GM19328 (cell line): ENCODE results near the gene GLP2R.

ENCODE experiments used
- ATAC-seq: cut with Tn5 transposase; IDR thresholded peaks from one replicate; pipeline ENCODE4 v1.9.1; 2021; ENCODE audit warnings: mild to moderate bottlenecking, moderate library complexity; ENCODE audit not compliant: unreplicated experiment

The GLP2R gene

GRCh38 chr17:9811537-9811936 lies 14.2 kb upstream of the GLP2R start:
- ATAC-seq: no peak

- no peak for ATAC-seq
Measured at GRCh38 chr17:9813166-9813565, 12.6 kb upstream of the GLP2R start.

DNA sequence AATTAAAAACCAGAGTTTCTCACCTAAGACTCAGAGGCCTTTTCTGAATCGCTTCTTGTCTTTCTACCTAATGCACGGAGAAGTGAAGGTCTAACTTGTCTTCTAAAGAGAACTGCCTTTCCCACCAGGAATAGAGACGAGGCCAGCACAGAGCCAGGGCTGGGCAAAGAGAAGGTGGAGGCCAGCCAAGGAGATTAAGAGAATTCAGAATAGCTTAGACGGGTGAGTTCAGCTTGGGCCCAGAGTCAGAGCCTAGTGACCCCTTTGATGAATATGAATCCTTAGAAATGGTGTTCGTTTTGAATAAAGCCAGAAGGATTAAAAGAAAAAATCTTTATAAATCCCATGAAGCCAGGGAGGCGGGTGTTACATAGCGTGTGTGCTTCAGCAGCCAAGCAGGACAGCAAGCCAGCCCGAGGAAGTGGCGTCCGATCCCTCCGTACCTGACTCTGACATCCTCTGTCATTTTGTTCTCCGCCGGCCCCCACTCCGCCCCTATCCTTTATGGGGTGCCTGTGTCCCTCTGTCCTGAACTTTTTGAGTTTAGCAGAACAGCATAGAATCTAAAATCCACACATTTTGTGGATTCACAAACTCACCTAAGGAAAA lies 11.3 kb upstream of the GLP2R start:
- no peak for ATAC-seq

DNA sequence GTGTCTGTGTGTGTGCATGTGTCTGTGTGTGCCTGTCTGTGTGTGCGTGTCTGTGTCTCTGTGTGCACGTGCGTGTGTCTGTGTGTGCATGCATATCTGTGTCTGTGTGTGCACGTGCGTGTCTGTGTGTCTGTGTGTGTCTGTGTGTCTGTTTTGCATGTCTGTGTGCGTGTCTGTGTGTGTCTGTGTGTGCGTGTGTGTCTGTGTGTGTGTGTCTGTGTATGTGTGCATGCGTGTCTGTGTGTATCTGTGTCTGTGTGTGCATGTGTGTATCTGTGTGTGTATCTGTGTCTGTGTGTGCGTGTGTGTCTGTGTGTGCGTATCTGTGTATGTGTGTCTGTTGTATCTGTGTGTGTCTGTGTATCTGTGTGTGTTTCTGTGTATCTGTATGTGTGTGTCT lies 9.3 kb upstream of the GLP2R start:
- ATAC-seq: no peak

- no peak for ATAC-seq
Measured at GRCh38 chr17:9817086-9817485, 8.6 kb upstream of the GLP2R start.

DNA sequence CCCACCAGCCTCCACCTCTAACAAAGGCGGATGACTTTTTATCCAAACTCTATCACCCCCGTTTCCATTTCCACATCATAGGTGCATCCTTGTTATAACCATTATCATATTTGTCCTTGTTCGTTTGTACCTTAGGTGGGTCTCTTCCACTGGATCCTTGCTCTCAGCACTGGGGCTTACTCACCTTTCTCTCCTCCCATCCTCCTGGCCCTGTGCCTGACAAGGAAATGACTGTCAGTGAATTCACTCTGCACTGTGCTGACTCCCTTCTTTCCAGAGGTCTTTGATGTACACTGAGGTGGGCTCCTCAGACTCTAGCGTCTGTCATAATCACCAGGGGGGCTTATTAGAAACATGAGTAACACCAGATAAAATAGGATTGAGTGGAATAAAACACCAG lies 7.0 kb upstream of the GLP2R start:
- no peak for ATAC-seq

GRCh38 chr17:9820448-9820847 lies 5.3 kb upstream of the GLP2R start:
- no peak for ATAC-seq

- ATAC-seq: no peak
Measured at GRCh38 chr17:9821921-9822320, 3.8 kb upstream of the GLP2R start, which contains the start of gene GSG1L2. Gene GSG1L2 (minus strand): TSS chr17:9822079. CDS start chr17:9822071, 8 bp downstream.

GRCh38 chr17:9824094-9824493 lies 1.6 kb upstream of the GLP2R start:
- ATAC-seq: no peak

GRCh38 chr17:9824797-9825338 lies 856 bp upstream of the GLP2R start:
- ATAC-seq: no peak

GRCh38 chr17:9828296-9829295 lies 2.9 kb downstream of the GLP2R start:
- no peak for ATAC-seq

DNA sequence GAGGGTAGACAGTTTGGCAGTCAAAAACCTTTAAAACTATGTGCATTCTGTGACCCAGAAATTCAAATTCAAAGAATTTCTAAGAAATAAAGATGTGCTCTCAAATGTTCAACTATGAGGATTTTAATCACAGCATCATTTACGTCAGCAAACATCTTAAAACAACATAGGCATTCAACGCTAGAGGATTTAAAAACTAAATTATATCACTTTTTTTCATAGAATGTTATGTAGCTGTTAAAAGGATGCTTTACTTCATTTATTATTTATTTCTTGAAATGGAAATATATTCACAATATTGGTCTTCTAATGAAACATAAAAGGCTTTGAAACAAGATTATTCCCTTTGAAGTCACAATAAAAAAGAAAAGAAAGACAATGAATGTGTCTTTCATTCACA lies 3.6 kb downstream of the GLP2R start:
- ATAC-seq: no peak

- no peak for ATAC-seq
Measured at GRCh38 chr17:9830711-9831110, 5.0 kb downstream of the GLP2R start.

DNA sequence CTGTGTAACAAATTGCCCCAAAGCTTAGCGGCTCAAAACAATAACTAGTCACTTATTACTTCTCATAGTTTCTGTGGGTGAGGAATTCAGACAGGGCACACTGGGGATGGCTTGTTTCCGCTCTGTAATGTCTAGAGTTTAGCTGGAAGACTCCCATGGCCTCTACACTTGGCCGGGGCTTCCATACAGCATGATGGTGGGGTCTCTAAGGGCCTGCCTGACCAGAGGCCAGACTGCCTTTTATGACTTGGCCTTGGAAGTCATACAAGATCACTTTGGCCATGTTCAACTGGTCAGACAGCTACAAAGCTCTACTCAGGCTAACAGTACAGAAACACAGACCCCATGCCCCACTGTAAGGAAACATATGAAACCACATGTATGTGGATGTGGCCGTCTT lies 8.2 kb downstream of the GLP2R start:
- ATAC-seq: no peak

DNA sequence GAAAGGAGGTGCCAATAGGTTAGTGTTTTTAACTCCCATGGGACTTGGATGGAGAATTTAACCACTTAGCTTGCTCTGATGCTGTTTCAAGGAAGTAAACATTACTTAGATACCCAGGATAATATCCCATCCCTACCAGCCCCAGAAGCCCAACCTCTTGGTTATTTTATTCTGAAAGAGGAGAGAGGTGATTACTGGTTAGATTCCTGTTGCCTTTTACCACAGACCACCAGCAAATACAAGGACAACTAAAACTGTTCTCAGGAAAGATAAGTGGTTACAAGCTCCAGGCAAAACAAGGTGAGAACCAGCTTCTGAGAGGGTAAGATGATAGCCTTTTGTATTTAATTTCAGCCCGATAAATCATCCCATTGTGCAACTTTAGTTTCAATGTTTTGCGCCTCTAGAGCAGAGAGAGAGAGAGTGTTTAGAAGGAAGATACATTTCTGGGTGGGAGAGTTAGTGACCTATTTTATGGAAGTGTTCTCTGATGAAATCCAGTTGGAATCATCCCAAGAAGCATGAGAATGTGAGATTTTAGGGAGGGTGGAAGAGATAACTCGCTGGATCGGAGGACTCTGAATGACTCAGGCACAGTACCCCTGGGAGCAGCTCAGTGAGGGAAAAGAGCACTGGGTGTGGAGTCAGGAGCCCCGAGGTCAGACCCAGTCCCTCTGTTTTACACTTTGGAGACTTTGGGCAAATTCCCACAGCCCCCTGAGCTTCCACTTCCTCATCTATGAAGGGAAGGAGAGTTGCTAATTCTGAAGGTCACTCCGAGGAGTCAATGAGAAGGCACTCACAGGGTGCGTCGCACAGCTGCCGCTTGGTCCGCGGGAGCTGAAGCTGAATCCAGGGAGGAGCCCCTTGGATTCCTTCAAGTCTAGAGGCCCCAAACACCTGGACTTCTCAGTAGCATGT lies 12.1 kb downstream of the GLP2R start:
- no peak for ATAC-seq

- ATAC-seq: no peak
Measured at GRCh38 chr17:9839433-9839832, 13.7 kb downstream of the GLP2R start.

DNA sequence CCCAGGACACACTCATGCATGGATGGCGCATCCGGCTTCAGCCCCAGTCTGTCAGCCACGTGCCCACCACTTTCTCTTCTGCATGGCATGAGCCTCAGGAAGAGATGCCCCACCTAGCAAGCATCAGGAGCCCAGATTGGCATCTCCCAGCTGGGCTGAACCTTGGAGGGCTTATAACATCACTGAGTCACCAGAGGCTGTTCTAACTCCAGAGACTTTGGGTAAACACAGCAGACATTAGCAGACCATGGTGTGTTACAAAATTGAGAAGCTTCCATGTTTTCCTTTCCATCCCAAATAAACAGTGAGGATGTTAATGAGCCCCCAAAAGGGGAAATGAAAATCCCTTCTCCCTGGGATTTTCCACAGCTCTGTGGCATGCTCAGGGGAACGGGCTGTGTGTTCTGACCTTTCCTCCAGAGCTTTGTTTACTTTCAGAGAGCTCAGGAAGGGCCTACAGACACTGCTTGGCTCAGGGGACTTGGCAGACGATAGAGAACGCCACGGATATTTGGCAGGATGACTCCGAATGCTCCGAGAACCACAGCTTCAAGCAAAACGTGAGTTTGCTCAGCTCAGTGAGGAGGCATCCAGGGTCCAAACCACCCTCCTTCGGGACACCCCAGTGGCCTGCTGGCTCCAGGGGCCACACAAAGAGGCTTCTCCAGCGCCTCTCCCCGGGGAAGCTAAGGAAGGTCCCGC lies 16.5 kb downstream of the GLP2R start:
- no peak for ATAC-seq

DNA sequence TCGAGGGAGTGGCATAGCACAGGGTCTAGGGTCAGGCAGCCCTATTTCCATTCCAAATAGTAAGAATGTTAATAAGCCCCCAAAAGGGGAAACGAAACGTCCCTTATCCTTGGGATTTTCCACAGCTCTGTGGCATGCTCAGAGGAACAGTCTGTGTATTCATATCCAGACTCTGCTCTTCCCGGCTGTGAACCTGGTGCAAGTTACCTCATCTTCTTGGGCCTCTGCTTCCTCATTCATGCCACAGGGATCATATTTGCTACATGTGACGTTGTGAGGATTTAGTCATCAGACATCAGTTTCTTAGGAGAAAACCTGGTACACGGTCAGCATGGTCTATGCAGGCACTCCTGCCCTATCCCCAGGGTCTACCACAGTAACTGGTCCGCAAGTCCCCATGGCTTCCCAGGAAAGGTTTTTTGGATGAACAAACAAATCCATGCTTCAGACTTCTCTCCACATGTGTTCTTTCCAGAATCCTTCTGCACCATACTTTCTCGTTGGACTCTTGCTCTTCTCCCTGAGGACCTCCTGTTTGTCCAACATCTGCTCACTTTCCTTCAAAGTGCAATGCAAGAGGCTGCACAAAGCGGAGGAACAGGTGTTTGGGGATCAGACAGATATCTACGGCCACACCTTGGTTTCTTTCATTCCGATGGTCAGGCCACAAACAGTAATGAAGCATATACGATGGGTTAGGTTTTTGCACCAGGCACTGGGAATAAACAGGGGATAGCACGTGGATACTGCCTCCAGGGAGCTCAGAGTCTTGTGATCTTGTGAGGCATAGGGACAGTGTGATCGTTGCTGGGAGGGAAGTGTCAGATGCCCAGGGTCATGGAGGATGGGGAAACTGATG lies 17.7 kb downstream of the GLP2R start:
- no peak for ATAC-seq

DNA sequence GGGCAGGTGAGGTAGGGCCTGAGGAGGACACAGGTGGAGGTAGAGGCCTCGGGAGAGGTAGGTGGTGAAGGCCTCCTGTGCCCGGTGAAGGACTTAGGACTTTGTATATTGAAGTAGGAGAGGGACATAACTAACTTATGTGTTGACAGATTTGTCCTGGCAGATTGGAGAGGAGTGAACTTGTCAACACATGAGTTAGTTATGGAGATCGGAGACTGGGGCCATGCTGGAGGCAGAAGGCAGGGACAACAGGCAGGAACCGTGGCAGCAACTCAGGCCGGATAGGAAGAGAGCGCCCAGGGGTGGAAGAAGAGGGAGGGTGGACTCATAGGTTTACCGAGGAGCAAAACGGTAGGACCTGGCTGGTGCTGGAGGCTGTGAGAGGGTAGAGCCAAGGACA lies 18.4 kb downstream of the GLP2R start:
- no peak for ATAC-seq
